Endothelial cell of umbilical vein (primary cell): ENCODE results near the gene SLC25A21.

Experiments
- CTCF ChIP-seq, 2 donors: IDR thresholded peaks; 1 replicate in 1 of 2; 2 replicates in 1 of 2; pipeline ENCODE4 v1.5.1; 2011; ENCODE audit warnings: low read length in 2 of 2, mild to moderate bottlenecking in 2 of 2, moderate library complexity in 2 of 2, control low read depth in 1 of 2, inconsistent platforms in 1 of 2, low read depth in 1 of 2; ENCODE audit not compliant: insufficient read depth in 1 of 2; ENCODE audit errors: extremely low read depth in 1 of 2
- EZH2 ChIP-seq: IDR thresholded peaks from 2 replicates; pipeline ENCODE4 v1.6.1; 2012; ENCODE audit warnings: borderline replicate concordance, low read depth, mild to moderate bottlenecking, moderate library complexity, low read length, inconsistent platforms; ENCODE audit not compliant: severe bottlenecking
- FOS ChIP-seq: IDR thresholded peaks from 2 replicates; pipeline ENCODE4 v1.6.1; 2011; ENCODE audit warnings: mild to moderate bottlenecking, low read length, moderate library complexity, borderline replicate concordance; ENCODE audit not compliant: insufficient read depth
- TF ChIP-seq, protein P1 (sequence below): IDR thresholded peaks from 2 replicates; pipeline ENCODE4 v1.6.1; 2011; ENCODE audit not compliant: insufficient read depth, insufficient read length

- TF ChIP-seq CTCF (IDR thresholded peaks at IDR 0.05; ENCODE audit: extremely low read depth in 1 of 2, insufficient read depth in 1 of 2, low read depth in 1 of 2, low read length in 2 of 2) (no peak), EZH2 (no peak), FOS (no peak)
- TF ChIP-seq, protein P1, sequence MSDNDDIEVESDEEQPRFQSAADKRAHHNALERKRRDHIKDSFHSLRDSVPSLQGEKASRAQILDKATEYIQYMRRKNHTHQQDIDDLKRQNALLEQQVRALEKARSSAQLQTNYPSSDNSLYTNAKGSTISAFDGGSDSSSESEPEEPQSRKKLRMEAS: no peak
Measured at GRCh38 chr14:36863271-36863670, 309.1 kb downstream of the SLC25A21 start.
